Measurements from ENCODE around the gene NOD1.
A peak's percentile ranks its signal among the peaks of the same experiment; 100 is the strongest.

The NOD1 gene

GRCh38 chr7:30447466-30447865, 31.1 kb downstream of the NOD1 start:
- TF ChIP-seq CTCF (conservative IDR thresholded peaks at IDR 0.05; ENCODE audit: low read depth, low read length): no peak
- no peak for DNase-seq (ENCODE audit: low read depth)
- no peak overlapping the region for H3K4me3 ChIP-seq (ENCODE audit: low read depth, low read length)

- no peak for TF ChIP-seq CTCF (conservative IDR thresholded peaks at IDR 0.05; ENCODE audit: low read depth, low read length)
- no peak for DNase-seq (ENCODE audit: low read depth)
Observed at GRCh38 chr7:30446266-30446665, 32.3 kb downstream of the NOD1 start.

GRCh38 chr7:30445770-30446169, 32.8 kb downstream of the NOD1 start:
- TF ChIP-seq CTCF (conservative IDR thresholded peaks at IDR 0.05; ENCODE audit: low read depth, low read length): peak; percentile 48
- no peak overlapping the region for H3K4me3 ChIP-seq (ENCODE audit: low read depth, low read length)
- peak; percentile 77 for DNase-seq (ENCODE audit: low read depth)

More at GRCh38 chr7:30446266-30446665, 32.3 kb downstream of the NOD1 start:
- H3K4me3 ChIP-seq (ENCODE audit: low read depth, low read length): no peak overlapping the region

- no peak for DNase-seq (ENCODE audit: low read depth)
- no peak overlapping the region for H3K4me3 ChIP-seq (ENCODE audit: low read depth, low read length)
- TF ChIP-seq CTCF (conservative IDR thresholded peaks at IDR 0.05; ENCODE audit: low read depth, low read length): no peak
Observed at GRCh38 chr7:30437823-30438574, 40.6 kb downstream of the NOD1 start.

GRCh38 chr7:30436518-30436917, 42.1 kb downstream of the NOD1 start:
- TF ChIP-seq CTCF (conservative IDR thresholded peaks at IDR 0.05; ENCODE audit: low read depth, low read length): no peak
- no peak overlapping the region for H3K4me3 ChIP-seq (ENCODE audit: low read depth, low read length)
- DNase-seq (ENCODE audit: low read depth): no peak

- DNase-seq (ENCODE audit: low read depth): no peak
- TF ChIP-seq CTCF (conservative IDR thresholded peaks at IDR 0.05; ENCODE audit: low read depth, low read length): no peak
- H3K4me3 ChIP-seq (ENCODE audit: low read depth, low read length): no peak overlapping the region
Observed at GRCh38 chr7:30436046-30436445, 42.5 kb downstream of the NOD1 start.
